Measurements from ENCODE around the gene RAMP2.

- no peak for TF ChIP-seq POLR2AphosphoS5 (IDR thresholded peaks at IDR 0.05)
- TF ChIP-seq, protein P1, sequence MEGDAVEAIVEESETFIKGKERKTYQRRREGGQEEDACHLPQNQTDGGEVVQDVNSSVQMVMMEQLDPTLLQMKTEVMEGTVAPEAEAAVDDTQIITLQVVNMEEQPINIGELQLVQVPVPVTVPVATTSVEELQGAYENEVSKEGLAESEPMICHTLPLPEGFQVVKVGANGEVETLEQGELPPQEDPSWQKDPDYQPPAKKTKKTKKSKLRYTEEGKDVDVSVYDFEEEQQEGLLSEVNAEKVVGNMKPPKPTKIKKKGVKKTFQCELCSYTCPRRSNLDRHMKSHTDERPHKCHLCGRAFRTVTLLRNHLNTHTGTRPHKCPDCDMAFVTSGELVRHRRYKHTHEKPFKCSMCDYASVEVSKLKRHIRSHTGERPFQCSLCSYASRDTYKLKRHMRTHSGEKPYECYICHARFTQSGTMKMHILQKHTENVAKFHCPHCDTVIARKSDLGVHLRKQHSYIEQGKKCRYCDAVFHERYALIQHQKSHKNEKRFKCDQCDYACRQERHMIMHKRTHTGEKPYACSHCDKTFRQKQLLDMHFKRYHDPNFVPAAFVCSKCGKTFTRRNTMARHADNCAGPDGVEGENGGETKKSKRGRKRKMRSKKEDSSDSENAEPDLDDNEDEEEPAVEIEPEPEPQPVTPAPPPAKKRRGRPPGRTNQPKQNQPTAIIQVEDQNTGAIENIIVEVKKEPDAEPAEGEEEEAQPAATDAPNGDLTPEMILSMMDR (IDR thresholded peaks at IDR 0.05), result no peak
Measured at GRCh38 chr17:42779304-42779935, 18.4 kb downstream of the RAMP2 start.
